ENCODE results near the gene DOCK8. TPM values are rescaled to one million over a fixed set of nuclear protein-coding genes. Genes with fewer than 3 reads are reported as not detected.

Gene DOCK8
- total and polyA plus RNA-seq, 2 of the 4 experiments (the other 2 are of a cell fraction), result not detected

DNA sequence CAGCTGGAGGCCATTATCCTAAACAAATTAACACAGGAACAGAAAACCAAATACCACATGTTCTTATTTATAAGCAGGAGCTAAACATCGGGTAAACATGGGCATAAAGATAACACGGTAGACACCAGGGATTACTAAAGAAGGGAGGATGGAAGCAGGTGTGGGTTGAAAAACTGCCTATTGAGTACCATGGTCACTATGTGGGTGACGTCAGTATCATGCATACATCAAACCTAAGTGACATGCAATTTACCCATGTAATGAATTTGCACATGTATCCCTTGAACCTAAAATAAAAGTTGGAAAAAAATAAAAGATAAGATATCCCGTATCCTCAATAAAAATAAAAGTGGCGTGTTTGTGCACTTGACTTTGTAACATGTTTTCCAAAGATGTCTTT is 88.8 kb downstream of the DOCK8 start:
- H3K9ac ChIP-seq (ENCODE audit: low read depth, low read length), result no peak overlapping the region
- H3K23ac ChIP-seq (ENCODE audit: low read depth, low read length), result no peak overlapping the region
- no peak overlapping the region for H2BK120ac ChIP-seq (ENCODE audit: low read depth, low read length)
- H3K36me3 ChIP-seq (ENCODE audit: control insufficient read depth, insufficient read depth, low read length), result no peaks in the 10 kb centered on the region
- H2AK9ac ChIP-seq (replicated peaks; ENCODE audit: low read depth, low read length, poor library complexity), result no peak overlapping the region
- H2BK5ac ChIP-seq (ENCODE audit: low read depth, low read length, poor library complexity, severe bottlenecking), result no peak overlapping the region
- no peak overlapping the region for H2BK20ac ChIP-seq (ENCODE audit: low read depth, low read length)
- no peak overlapping the region for H4K5ac ChIP-seq (ENCODE audit: low read depth, low read length)
- no peak overlapping the region for H2AK5ac ChIP-seq (ENCODE audit: low read depth, low read length)
- POLR2A ChIA-PET (ENCODE audit: unreplicated experiment), result no interaction called here
- no peak overlapping the region for H3K4ac ChIP-seq (ENCODE audit: low read depth, low read length)
- no peaks in the 10 kb centered on the region for H3K9me3 ChIP-seq (ENCODE audit: control insufficient read depth, insufficient read depth, low read length)
- in situ Hi-C loops (cut with MboI; ENCODE audit: low sequenced_read_pairs) (no loop called here), dilution Hi-C loops (cut with HindIII; ENCODE audit: low sequenced_read_pairs, unreplicated experiment) (no loop called here), intact Hi-C loops (cut with micrococcal nuclease) (no loop called here)
- no peak overlapping the region for H4K91ac ChIP-seq (ENCODE audit: insufficient read depth, low read depth, low read length)
- no peak overlapping the region for H2AFZ ChIP-seq (replicated peaks; ENCODE audit: low read length, poor library complexity)
- CTCF ChIA-PET, result no interaction called here
- H3K79me1 ChIP-seq (ENCODE audit: low read depth in 1 of 2, low read length in 2 of 2), result no peaks in the 10 kb centered on the region
- no peak for DNase-seq
- H3K27me3 ChIP-seq (ENCODE audit: control insufficient read depth, insufficient read depth, low read length), result no peaks in the 10 kb centered on the region
- TF ChIP-seq RAD21 (IDR thresholded peaks at IDR 0.05; ENCODE audit: low read length), result no peak
- TF ChIP-seq RCOR1 (IDR thresholded peaks at IDR 0.05; ENCODE audit: insufficient replicate concordance, low read length), result no peak
- TF ChIP-seq MXI1 (IDR thresholded peaks at IDR 0.05; ENCODE audit: borderline replicate concordance, low read depth, low read length), result no peak
- TF ChIP-seq POLR2A (IDR thresholded peaks at IDR 0.05; ENCODE audit: low read depth, low read length), result no peak
- TF ChIP-seq MAFK (IDR thresholded peaks at IDR 0.05; ENCODE audit: low read depth, low read length), result no peak
- TF ChIP-seq, protein P1, sequence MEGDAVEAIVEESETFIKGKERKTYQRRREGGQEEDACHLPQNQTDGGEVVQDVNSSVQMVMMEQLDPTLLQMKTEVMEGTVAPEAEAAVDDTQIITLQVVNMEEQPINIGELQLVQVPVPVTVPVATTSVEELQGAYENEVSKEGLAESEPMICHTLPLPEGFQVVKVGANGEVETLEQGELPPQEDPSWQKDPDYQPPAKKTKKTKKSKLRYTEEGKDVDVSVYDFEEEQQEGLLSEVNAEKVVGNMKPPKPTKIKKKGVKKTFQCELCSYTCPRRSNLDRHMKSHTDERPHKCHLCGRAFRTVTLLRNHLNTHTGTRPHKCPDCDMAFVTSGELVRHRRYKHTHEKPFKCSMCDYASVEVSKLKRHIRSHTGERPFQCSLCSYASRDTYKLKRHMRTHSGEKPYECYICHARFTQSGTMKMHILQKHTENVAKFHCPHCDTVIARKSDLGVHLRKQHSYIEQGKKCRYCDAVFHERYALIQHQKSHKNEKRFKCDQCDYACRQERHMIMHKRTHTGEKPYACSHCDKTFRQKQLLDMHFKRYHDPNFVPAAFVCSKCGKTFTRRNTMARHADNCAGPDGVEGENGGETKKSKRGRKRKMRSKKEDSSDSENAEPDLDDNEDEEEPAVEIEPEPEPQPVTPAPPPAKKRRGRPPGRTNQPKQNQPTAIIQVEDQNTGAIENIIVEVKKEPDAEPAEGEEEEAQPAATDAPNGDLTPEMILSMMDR (conservative IDR thresholded peaks at IDR 0.05; ENCODE audit: low read depth, low read length), result no peak
- no peak for TF ChIP-seq RFX5 (IDR thresholded peaks at IDR 0.05; ENCODE audit: low read depth, low read length)
- TF ChIP-seq NFE2L2 (IDR thresholded peaks at IDR 0.05; ENCODE audit: low read depth, low read length), result no peak
- no peak for TF ChIP-seq CEBPB (IDR thresholded peaks at IDR 0.05; ENCODE audit: low read depth, low read length)
- TF ChIP-seq, protein P2, sequence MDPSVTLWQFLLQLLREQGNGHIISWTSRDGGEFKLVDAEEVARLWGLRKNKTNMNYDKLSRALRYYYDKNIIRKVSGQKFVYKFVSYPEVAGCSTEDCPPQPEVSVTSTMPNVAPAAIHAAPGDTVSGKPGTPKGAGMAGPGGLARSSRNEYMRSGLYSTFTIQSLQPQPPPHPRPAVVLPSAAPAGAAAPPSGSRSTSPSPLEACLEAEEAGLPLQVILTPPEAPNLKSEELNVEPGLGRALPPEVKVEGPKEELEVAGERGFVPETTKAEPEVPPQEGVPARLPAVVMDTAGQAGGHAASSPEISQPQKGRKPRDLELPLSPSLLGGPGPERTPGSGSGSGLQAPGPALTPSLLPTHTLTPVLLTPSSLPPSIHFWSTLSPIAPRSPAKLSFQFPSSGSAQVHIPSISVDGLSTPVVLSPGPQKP (IDR thresholded peaks at IDR 0.05; ENCODE audit: borderline replicate concordance, low read depth, low read length), result no peak
- no peak for TF ChIP-seq FOS (IDR thresholded peaks at IDR 0.05; ENCODE audit: low read depth, low read length)
- no peak for TF ChIP-seq SMC3 (IDR thresholded peaks at IDR 0.05; ENCODE audit: low read depth, low read length)
- H4K20me1 ChIP-seq (ENCODE audit: insufficient read depth, low read length), result no peaks in the 10 kb centered on the region
- H3K4me1 ChIP-seq (ENCODE audit: control insufficient read depth, insufficient read depth, low read length), result no peaks in the 10 kb centered on the region
- H3K18ac ChIP-seq (ENCODE audit: low read depth, low read length), result no peak overlapping the region
- no peak overlapping the region for H3K56ac ChIP-seq (ENCODE audit: extremely low read depth, insufficient read depth, low read length)
- no peak overlapping the region for H3K4me3 ChIP-seq (ENCODE audit: insufficient read depth, low read depth, low read length)
- no peak overlapping the region for H3K4me2 ChIP-seq (ENCODE audit: low read depth, low read length)
- no CpG with 5 or more reads among the region's 5 CpGs for WGBS, 2 experiments (ENCODE audit: extremely low coverage in 2 of 2, insufficient read length in 1 of 2)
- no peak overlapping the region for H3K27ac ChIP-seq (ENCODE audit: insufficient read depth, low read length)
- no peaks in the 10 kb centered on the region for H3K9me1 ChIP-seq (ENCODE audit: insufficient read depth, low read length)
- BruUV-seq (replicated peaks), result no TSS peak
- no peak overlapping the region for H3K14ac ChIP-seq (replicated peaks; ENCODE audit: low read depth, low read length)
- no peak overlapping the region for H2BK15ac ChIP-seq (ENCODE audit: low read depth, low read length)
- ATAC-seq (ENCODE audit: low read depth), result no peak
- no peak overlapping the region for H4K8ac ChIP-seq (ENCODE audit: low read depth in 2 of 2, low read length in 2 of 2)
